IPS DF 4.7 (cell line): ENCODE data around the gene SEMA5B.
A peak's percentile ranks its signal among the peaks of the same experiment; 100 is the strongest.

Source experiments
- DNase-seq: peaks from one replicate; pipeline ENCODE4 v3.0.0-alpha.2; 2013; ENCODE audit warnings: low spot score; ENCODE audit errors: extremely low read depth

SEMA5B gene, protein sequence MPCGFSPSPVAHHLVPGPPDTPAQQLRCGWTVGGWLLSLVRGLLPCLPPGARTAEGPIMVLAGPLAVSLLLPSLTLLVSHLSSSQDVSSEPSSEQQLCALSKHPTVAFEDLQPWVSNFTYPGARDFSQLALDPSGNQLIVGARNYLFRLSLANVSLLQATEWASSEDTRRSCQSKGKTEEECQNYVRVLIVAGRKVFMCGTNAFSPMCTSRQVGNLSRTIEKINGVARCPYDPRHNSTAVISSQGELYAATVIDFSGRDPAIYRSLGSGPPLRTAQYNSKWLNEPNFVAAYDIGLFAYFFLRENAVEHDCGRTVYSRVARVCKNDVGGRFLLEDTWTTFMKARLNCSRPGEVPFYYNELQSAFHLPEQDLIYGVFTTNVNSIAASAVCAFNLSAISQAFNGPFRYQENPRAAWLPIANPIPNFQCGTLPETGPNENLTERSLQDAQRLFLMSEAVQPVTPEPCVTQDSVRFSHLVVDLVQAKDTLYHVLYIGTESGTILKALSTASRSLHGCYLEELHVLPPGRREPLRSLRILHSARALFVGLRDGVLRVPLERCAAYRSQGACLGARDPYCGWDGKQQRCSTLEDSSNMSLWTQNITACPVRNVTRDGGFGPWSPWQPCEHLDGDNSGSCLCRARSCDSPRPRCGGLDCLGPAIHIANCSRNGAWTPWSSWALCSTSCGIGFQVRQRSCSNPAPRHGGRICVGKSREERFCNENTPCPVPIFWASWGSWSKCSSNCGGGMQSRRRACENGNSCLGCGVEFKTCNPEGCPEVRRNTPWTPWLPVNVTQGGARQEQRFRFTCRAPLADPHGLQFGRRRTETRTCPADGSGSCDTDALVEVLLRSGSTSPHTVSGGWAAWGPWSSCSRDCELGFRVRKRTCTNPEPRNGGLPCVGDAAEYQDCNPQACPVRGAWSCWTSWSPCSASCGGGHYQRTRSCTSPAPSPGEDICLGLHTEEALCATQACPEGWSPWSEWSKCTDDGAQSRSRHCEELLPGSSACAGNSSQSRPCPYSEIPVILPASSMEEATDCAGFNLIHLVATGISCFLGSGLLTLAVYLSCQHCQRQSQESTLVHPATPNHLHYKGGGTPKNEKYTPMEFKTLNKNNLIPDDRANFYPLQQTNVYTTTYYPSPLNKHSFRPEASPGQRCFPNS

DNA sequence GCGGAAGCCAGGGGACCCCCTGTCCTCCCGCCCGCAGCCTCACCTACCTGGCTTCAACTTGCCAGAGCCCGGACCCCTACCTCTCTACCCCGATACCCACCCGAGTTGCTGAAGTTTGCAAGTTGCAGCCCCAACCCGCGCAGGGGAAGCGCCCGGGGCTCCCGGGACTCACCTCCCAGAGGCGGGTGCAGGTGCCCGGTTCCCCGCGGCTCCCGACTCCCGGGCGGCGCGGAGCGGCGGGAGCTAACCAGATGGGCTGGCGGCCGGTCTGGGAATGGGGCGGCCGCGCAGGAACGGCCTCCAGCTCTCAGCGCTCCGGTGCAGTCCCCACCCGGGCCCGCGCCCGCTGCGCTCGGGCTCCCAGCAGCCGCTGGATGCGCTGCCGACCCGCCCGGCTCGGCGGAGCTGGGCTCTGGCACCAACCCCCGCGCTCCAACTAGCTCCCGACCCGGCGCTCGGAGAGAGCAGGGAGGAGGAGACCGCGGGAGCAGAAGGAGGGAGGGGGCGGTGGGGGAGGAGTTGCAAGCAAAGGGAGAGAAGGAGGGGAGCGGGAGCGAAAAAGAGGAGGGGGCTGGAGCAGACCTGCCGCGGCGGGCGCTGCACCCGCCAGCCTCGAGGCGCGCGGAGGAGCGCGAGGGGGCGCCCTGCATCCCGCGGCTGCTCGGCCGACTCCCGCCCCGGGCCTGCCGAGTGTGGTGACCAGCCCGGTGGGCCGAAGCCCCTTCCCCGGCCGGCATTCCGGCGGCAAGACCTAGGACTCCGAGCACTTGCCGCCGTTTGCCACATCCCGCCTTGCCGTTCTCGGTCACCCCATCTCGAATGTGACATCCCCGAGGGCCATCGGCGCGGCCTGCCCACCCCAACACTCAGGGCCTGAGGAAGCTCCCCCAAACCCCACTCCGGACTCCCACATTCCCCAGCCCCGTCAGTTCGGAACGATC, at the start of gene SEMA5B:
Gene SEMA5B, minus strand, starts transcription at position 472 of the 941 bp plus-strand sequence. CDS start 66,500 bp downstream, outside the sequence.
- no peak for DNase-seq

DNA sequence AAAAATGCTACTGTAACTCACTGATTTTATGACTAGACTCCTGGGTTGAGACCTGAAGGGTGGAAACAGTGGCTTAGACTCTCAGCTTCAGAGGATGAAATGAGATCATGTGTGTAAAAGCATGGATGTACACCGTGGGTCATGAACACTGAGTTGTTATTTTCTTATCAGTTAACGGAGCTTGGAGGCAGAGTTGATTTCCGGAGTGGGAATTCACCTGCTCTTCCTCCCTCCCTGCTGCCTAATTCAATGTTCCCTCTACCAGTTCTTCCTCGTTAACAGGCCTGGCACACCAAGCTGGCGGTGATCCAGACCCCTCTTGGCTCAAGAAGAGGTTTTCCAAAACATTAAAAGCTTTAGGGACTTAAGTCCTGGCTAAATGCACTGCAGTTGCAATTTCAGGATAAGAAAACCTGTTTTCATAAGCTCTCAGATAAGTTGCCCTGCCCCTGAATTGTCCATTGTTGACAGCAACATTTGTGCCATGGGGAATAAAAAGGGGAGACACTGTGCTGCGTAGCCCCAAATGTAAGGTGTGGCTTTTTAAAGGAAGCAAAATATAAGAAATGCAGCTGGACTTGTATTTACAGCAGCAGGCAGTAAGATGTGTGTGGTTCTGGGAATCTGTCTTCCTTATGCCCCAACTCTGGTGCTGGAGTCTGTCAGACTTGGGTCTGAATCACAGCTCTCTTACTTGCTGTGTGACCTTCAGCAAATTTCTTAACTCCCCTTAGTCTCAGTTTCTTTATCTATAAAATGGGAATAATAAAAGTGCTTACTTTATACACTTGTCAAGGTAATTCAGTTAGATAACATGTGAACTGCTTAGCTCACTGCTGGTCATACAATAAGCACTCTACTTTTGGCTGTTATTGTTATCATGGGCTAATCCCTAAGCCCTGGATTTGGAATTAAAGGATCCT, 49.2 kb upstream of the SEMA5B start:
- no peak for DNase-seq

DNA sequence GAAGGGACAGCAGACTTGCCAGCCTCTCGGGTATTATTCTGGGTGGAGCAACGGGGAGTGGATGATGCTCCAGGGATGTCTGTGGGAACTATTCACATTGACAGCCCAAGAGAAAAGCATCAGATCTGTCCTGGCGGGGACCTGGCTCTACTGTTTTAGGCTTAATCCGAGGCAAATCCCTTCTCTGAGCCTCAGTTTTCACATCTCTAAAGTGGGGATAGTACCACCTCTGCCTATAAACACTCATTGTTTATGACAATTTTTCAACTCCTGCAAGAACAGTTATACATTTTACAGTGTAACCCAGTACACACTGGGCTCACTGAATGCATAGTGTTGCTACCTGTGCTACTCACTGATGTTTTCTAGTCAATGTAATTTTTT, 48.5 kb upstream of the SEMA5B start:
- no peak for DNase-seq

GRCh38 chr3:123075359-123075758, 47.8 kb upstream of the SEMA5B start:
- DNase-seq: no peak

- DNase-seq: no peak
Measured at GRCh38 chr3:123072564-123072963, 45.0 kb upstream of the SEMA5B start.

GRCh38 chr3:123072152-123072551, 44.6 kb upstream of the SEMA5B start:
- no peak for DNase-seq

DNA sequence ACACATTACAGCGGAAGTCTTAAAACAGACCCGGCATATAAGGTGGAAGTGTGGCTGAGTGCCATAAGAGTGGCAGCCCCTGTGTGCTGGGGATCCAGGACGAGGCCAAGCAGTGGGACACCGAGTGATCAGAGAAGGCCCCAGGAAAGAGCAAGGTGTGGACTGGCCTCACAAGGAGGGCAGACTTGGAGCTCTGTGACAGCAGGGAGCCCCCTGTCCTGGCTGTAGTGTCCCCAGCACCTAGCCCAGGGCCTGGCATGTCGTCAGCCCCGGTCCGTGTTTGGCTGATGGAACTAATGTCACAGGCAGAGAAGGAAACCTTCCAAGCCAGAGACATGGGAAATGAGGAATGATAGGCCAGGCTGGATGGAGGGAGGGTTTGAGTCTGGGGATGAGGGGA, 44.0 kb upstream of the SEMA5B start:
- no peak for DNase-seq

GRCh38 chr3:123071146-123071545, 43.6 kb upstream of the SEMA5B start:
- DNase-seq: no peak

DNA sequence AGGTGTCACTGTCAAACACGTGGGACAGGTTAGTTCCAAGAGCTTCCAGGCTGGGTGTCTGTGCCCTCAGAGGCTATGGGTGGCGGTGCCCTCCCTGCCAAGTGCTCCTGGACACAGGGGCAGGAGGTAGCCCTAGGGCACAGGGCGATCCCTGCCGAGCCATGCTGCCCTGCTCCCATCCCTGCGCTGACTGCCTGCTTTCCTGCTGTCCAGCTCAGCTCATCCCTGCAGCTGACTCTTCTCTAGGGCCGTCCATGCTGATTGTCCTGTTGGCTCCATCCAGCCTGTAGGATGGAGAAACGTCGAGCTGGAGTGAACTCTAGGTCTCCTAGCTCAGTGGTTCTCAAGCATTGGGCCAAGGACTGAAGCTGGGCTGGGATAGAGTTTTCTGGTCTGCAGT, 42.9 kb upstream of the SEMA5B start:
- DNase-seq: no peak

DNA sequence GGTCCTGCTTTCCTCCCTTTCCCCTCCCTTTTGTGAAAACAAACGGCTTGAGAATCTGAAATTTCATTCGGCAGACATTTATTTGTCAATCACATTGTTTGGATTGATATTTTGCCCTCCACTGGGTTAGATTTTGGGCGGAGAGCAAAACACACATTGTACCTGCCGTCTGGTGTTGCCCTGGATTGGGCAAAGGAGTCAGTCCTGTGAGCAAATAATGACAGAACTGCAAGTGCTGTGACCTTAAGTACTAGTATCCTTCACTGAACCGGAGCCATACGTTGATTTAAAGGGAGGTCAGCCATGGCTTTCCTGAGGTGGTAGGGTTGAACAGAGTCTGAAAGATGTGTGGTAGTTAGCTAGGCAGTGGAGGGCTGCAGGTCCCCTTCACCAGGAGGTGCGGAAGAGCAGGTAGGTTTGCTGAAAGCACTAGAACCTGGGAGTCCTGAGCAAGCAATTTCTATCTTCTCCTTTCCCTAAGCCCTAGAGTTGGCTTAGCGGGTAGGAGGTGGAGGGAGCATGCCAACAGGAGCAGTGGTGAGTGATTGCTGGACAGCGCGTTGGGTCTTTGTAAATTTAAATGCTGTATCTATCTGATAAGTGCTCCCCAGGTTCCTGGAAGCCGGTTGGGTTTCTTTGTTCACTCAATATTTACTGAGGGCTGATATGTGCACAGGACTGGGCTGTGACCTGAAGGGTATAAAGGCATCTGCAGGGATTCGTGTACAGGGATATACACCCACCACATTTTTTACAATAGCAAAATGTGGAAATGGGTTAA, 41.2 kb upstream of the SEMA5B start:
- DNase-seq: no peak

- no peak for DNase-seq
Measured at GRCh38 chr3:123067689-123068600, 40.4 kb upstream of the SEMA5B start.

DNA sequence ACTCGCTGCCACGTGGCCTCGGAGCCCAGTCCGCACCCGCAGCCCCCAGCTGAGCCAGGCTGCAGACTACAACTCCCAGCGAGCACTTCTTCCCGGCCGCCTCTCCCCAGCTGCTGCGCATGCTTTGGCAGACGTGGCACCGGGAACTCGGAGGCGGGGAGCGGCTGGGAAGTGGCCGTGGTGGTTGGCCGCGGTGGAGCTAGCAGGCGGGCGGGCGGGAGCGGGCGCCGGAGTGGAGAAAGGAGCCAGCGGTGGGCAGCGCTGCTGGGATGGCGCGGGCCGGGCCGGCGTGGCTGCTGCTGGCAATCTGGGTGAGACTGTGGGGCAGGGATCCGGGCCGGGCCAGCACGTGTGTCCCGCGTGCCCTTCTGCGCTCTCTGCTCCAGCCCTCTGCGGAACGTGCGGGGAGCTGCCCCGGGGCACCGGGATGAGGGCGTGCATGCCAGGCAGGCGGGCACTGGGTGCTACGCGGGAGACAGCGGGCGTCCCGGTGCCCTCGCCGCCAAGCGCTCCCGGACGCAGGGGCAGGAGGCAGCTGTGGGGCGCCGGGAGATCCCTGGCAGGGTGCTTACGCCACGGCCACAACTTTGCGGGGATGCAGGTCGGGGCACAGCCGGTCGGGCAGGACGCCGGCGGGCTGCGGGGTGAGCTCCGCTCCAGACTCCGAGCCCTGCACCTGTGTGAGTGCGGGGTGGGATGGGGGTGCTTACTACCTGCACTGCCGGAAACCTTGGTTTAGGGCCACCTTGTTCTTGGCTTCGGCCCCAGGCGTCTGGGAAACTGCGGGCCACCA, 39.5 kb upstream of the SEMA5B start, which contains the start of gene PDIA5:
Gene PDIA5, plus strand, starts transcription at position 130 of the 793 bp plus-strand sequence. Its CDS starts 140 bp downstream, at position 270.
- DNase-seq: peak; percentile 62

DNA sequence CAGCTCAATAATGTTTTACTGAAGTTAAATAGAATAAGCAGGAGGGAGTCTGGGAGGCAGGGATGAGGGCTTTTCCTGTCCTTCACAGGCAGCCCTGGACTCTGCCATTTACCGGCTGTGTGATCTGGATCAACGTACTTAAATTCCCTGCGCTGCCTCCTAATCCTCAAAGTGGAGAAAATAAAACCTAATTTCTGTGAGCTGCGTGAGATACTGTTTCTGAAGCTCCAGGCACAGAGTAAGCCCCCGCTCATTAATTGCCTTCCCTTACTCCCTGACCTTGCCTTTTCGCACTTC, 39.0 kb upstream of the SEMA5B start:
- no peak for DNase-seq

DNA sequence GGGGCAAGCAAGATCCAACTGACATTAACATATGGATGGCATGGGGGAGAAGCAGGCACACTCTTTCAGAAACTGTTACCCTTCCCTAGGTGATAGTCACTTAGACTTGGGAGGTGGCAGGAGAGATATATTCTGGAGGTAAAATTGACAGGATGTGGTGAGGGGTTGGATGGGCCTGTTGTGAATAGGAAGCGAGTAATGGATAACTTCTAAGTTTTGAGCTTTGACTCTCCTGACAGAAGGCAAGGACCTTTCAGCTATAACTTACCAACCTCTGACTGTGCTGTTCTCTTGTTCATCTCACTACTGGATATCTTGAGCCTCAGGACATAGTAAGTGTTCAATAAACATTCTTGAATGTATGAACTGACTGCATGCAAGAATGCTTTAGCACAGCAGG, 37.4 kb upstream of the SEMA5B start:
- DNase-seq: no peak

DNA sequence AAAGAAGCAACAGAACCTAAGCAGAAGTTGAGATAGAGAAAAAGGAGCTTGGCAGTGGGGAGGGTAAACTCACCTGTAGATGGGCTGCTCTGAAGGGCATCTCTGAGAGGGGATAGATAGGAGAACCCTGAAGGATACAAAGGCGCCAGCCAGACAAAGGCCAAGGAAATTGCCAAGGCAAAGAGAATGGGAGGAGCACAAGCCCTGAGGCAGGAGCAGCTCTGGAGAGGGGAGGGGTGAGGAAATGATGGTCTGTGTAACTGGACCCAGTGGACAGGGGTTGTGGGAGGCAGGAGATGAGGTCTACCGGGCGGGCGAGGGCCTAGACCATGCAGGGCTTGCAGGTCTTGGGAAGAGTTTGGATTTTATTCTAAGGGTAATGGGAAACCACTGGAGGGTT, 36.9 kb upstream of the SEMA5B start:
- no peak for DNase-seq

DNA sequence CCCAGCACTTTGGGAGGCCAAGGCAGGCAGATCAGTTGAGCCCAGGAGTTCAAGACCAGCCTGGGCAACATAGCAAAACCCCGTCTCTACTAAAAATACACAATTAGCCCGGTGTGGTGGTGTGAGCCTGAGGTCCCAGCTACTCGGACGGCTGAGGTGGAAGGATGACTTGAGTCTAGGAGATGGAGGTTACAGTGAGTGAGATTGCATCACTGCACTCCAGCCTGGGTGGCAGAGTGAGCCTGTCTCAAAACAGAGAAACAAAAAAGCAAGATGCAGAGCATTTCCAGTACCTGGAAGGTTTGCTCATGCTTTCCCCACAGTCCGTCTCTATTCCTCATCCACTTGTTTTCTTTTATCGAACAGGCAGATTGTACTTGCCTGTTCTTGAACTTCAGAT, 35.5 kb upstream of the SEMA5B start:
- no peak for DNase-seq

DNA sequence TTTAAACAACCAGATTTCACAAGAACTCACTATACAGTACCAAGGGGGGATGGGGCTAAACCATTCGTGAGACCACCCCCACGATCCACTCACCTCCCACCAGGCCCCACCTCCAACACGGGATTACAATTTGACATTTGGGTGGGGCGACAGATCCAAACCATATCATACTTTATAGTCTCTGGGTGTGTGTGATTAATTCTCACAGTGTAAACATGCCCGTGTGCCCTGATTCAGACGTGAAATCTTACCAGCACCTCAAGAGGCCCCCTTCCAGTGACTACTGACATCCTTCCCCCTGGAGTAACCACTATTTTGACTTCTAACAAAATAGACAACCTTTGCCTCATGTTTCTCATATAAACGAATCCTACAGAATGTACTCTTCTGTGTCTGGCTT, 34.3 kb upstream of the SEMA5B start:
- no peak for DNase-seq
